Daoy (cell line): ENCODE results near the gene C12orf56. TPM values are rescaled to one million over a fixed set of nuclear protein-coding genes. Genes with fewer than 3 reads are reported as not detected.
"Not testable (repeated sequence)": the region's sequence is repeated elsewhere in the genome, so short reads cannot be mapped to it uniquely, and the experiment has no call there.

ENCODE experiments used
- DNase-seq: peaks from one replicate; pipeline ENCODE4 v3.0.0-alpha.2; 2015; ENCODE audit warnings: low read depth
- total RNA-seq: library from RNA; depleted of rRNA; stranded (reverse); fragments of >200 nt; shearing (Covaris generic); gene quantifications from 2 replicates; pipeline ENCODE4 v1.2.3, GENCODE V29; 2014

Gene C12orf56
- total RNA-seq, 1 experiment from 2014 or later = not detected

- peak; percentile 4 for DNase-seq
Measured at GRCh38 chr12:64304571-64304970, 86.0 kb downstream of the C12orf56 start.

DNA sequence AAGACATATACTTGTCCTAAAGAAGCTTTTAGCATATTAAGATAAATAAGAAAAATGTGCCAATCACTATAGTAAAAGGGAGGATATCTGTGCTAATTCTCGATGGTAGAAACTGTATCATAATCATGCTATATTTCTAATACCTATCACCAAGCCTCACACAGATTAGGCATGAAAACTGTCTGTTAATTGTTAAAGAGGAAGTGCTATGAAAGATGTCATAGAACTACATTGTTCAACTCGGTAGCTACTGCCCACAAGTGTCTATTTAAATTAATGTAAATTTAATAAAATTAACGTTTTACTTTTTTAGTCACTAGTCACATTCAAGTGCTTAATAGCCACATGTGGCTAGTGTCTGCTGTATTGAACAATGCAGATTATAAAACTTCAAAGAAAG lies 90.9 kb downstream of the C12orf56 start:
- DNase-seq = no peak

- no peak for DNase-seq
Measured at GRCh38 chr12:64296301-64296700, 94.3 kb downstream of the C12orf56 start.

DNA sequence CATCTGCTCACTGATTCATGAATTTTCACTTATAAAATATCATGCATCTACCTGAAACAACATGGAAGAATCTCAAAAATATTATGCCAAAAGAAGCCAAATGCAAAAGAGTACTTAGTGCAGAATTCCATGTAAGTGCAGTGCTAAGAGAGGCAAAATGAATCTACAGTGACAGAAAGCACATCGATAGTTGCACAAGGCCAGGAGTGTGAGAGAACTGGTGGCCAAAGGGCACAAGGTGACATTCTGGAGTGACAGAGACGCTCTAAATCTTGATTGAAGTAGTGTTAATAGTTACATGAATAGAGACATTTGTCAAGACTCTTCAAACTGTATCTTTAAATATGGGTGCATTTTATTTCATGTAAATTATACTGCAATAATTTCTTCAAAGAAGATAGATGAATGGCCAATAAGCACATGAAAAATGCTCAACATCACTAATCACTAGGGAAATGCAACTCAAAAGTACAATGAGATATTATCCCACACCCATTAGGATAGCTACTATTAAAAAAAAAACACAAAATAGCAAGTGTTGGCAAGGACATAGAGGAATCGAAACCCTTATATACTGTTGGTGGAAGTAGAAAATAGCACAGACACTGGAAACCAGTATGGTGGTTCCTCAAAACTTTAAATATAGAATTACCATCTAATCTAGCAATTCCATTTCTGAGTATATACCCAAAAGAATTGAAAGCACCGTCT lies 96.7 kb downstream of the C12orf56 start:
- DNase-seq = no peak

- not testable (repeated sequence) for DNase-seq
Measured at GRCh38 chr12:64293174-64293573, 97.4 kb downstream of the C12orf56 start.

GRCh38 chr12:64286521-64286920 lies 104.0 kb downstream of the C12orf56 start:
- no peak for DNase-seq

DNA sequence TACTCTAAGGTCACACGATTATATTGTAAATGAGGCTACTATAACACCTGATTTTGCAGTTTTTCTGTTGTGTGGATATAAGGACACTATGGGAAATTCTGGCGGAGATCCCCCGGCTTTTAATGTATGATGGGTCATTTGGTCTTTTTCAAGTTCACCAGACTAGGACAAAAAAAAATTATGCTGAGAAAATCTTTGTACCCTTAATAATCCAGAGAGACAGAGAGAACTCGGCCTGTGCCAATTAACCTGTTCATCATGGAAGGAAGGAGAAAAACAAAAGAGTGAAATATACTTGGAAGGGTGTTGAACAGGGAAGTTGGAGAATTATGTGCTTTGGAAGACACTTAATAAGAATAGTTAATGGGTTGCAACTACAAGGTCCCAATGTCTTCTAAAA lies 106.3 kb downstream of the C12orf56 start:
- DNase-seq = no peak

GRCh38 chr12:64278421-64278820 lies 112.1 kb downstream of the C12orf56 start:
- DNase-seq = no peak

- peak; percentile 22 for DNase-seq
Measured at GRCh38 chr12:64273527-64274403, 116.8 kb downstream of the C12orf56 start.

- no peak for DNase-seq
Measured at GRCh38 chr12:64270411-64270810, 120.1 kb downstream of the C12orf56 start.

GRCh38 chr12:64269161-64269560 lies 121.4 kb downstream of the C12orf56 start:
- DNase-seq = no peak

GRCh38 chr12:64268409-64268808 lies 122.1 kb downstream of the C12orf56 start:
- DNase-seq = no peak

GRCh38 chr12:64265839-64266238 lies 124.7 kb downstream of the C12orf56 start:
- no peak for DNase-seq

- no peak for DNase-seq
Measured at GRCh38 chr12:64261813-64262212, 128.7 kb downstream of the C12orf56 start.

- DNase-seq = no peak
Measured at GRCh38 chr12:64258576-64258975, 132.0 kb downstream of the C12orf56 start.

- DNase-seq = peak; percentile 50
Measured at GRCh38 chr12:64256166-64256800, 134.3 kb downstream of the C12orf56 start.

- no peak for DNase-seq
Measured at GRCh38 chr12:64255249-64255648, 135.3 kb downstream of the C12orf56 start.

DNA sequence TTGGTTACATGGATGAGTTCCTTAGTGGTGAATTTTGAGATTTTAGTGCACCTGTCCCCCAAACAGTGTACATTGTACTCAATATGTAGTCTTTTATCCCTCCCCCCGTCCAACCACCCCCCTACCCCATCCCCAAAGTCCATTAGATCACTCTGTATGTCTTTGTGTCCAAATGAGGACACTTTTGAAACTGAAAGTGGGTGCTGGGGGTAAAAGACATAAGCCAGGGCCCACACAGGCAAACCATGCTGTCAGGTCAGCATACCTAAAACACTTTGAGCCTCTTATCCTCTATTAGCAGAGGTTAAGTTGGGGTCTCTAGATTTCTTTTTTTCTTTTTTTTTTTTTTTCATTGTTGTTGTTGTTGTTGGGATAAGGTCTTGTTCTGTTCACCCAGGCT lies 137.2 kb downstream of the C12orf56 start:
- DNase-seq = no peak

DNA sequence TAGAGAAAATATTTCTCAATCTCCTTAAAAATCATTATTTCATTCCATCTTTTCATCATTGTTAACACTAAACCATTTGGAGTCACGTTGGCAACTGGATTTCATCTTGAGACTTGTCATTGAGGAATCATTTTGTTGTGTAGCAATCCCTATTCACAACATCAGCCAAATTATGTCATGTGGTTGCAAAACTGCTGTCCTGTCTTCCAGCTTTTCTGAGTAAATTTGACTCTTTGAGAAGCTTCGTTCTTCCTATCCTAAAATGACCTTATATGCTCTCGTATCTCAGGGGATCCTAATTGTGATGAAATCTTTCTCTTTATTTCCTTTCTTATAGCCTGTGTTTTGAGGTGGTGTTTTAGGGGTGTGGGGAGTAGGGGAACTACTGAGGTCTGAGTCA lies 137.9 kb downstream of the C12orf56 start:
- DNase-seq = no peak

DNA sequence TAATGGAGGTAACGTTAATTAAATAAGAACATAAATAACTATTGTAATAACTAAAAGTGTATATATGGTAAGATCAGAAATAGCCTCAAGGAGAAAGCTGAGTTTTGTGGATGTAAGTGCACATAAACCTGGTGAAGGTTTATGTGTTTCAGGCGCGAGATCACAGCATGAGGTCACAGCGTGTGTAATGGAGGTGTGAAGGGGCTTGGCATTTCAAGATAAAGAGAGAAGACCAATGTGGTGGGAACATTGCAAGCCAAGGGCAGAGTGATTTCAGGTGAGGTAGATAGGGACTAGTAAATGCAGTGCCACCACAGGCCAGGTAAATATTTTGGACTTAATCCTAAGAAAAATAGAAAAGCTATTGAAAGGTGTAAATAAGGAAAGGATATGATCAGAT lies 146.7 kb downstream of the C12orf56 start:
- DNase-seq = no peak

- no peak for DNase-seq
Measured at GRCh38 chr12:64240781-64241180, 149.8 kb downstream of the C12orf56 start.

DNA sequence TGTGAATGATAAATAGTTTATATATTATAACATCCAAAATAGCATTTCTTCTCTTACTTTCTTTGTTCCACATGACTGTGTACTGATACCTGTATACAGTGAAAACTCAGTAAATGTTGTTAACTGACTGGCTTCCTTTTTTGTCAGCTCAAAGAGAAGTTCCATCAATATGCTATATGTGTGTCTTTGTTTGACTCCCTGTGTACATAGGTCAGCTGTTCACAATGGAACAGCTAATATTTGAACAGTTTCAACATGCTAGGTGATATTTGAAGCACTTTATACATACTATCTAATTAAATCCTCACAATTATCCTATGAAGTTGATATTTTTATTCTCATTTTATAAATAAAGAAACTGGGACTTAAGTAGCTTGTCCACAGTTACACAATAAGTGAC lies 153.2 kb downstream of the C12orf56 start:
- no peak for DNase-seq

- no peak for DNase-seq
Measured at GRCh38 chr12:64236549-64236948, 154.0 kb downstream of the C12orf56 start.
